Liver (tissue), 3 donors: Measurements from ENCODE around the gene ME1.

Source experiments
- CTCF ChIP-seq: fragments of 150-350 bp; IDR thresholded peaks from 2 replicates; pipeline ENCODE4 v1.5.1; 2017; ENCODE audit warnings: improper control_type of control experiment, low read depth, low read length; ENCODE audit not compliant: missing input control
- EGR1 ChIP-seq, 2 donors: IDR thresholded peaks; 2 replicates each; pipeline ENCODE4 v1.6.1; 2016 to 2018; ENCODE audit warnings: antibody characterized with exemption in 2 of 2, low read depth in 2 of 2
- FOXA2 ChIP-seq: IDR thresholded peaks from 2 replicates; pipeline ENCODE4 v1.6.1; 2016; ENCODE audit warnings: antibody characterized with exemption
- MAX ChIP-seq: IDR thresholded peaks from 2 replicates; pipeline ENCODE4 v1.6.1; 2016; ENCODE audit warnings: antibody characterized with exemption
- RAD21 ChIP-seq, 2 donors: IDR thresholded peaks; 2 replicates each; pipeline ENCODE4 v1.6.1; 2016; ENCODE audit warnings: antibody characterized with exemption in 2 of 2, mild to moderate bottlenecking in 2 of 2
- REST ChIP-seq: IDR thresholded peaks from 2 replicates; pipeline ENCODE4 v1.6.1; 2016; ENCODE audit warnings: antibody characterized with exemption, mild to moderate bottlenecking
- RXRA ChIP-seq, 2 donors: IDR thresholded peaks; 2 replicates each; pipeline ENCODE4 v1.6.1; 2017 to 2018; ENCODE audit warnings: antibody characterized with exemption in 2 of 2, mild to moderate bottlenecking in 1 of 2
- TAF1 ChIP-seq: conservative IDR thresholded peaks from 2 replicates; pipeline ENCODE4 v1.6.1; 2016; ENCODE audit warnings: antibody characterized with exemption, mild to moderate bottlenecking
- donor health status: healthy.
- donor health status: healthy.

GRCh38 chr6:83260577-83260976 lies 170.3 kb downstream of the ME1 start:
- no peak for TF ChIP-seq CTCF
- TF ChIP-seq TAF1: no peak
- no peak for TF ChIP-seq RAD21 (IDR thresholded peaks at IDR 0.05)
- TF ChIP-seq EGR1 (IDR thresholded peaks at IDR 0.05; ENCODE audit: low read depth in 2 of 2): no peak
- TF ChIP-seq FOXA2: no peak
- no peak for TF ChIP-seq MAX
- no peak for TF ChIP-seq RXRA (IDR thresholded peaks at IDR 0.05)
- TF ChIP-seq REST: no peak
